ENCODE measurements around the gene EMP1. TPM values are rescaled to one million over a fixed set of nuclear protein-coding genes. Genes with fewer than 3 reads are reported as not detected.

EMP1 gene
- polyA plus RNA-seq, 2 of the 4 experiments (the other 2 are of a cell fraction): 17.3 to 21.2 TPM

DNA sequence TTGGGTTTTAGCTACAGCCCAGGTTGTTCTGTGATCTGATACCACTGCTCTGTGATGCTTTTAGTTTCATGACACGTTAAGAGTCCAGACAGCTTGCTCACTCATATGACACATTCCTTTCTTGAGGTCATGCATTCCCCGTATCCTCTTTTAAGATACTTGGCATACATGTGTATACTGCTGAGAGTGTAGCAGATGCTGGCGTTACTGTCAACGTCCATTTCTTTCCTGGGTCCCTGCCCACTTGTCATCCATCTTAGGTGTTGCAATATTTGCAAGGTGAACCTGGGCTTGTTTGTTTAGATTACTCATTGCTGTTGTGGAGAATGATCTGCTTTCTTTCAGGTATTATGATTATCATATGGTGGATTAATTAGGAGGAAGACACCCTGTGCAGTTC lies 9.1 kb upstream of the EMP1 start:
- DNase-seq (ENCODE audit: low read depth in 1 of 2, low spot score in 1 of 2) (peak; percentile 51 to 65), FAIRE-seq (peak; percentile 13), ATAC-seq (peak; percentile 82 to 85)
- peaks cover 18% of the 10 kb centered on the region for H3K4me1 ChIP-seq
- CTCF ChIA-PET: interaction anchor here (0.6 to 3.2 kb wide), 7 partner anchors 8 to 375 kb away, joined by 3 to 13 read pairs (median 3); no protein-coding TSS in a partner anchor
- POLR2A ChIA-PET: interaction anchor here (1.5 kb wide), 1 partner anchor 9 kb away, joined by 8 read pairs; the partner anchor contains the start of gene EMP1
- TF ChIP-seq FOSL2 (IDR thresholded peaks at IDR 0.05) (0 out of 2 replicates have a peak, but pooled peaks have one; percentile 7), FOSL2 (CRISPR knock-in tag; IDR thresholded peaks at IDR 0.05) (peak; percentile 77), CEBPB (IDR thresholded peaks at IDR 0.05) (peak; percentile 54 to 90; a peak in 3 of 4 replicates), RCOR1 (IDR thresholded peaks at IDR 0.05; ENCODE audit: low read depth, low read length) (no peak), JUNB (IDR thresholded peaks at IDR 0.05) (peak; percentile 41; the same call in 1 of the 2 replicates)
- no peak overlapping the region for H3K4me3 ChIP-seq
- peak overlapping the region; percentile 19 to 33; a peak in 1 of 6 replicates for H3K27ac ChIP-seq
- peak overlapping the region; percentile 34 for H3K4me2 ChIP-seq
- no peaks in the 10 kb centered on the region for H3K9me3 ChIP-seq
- 2% methylated on average over 4 of the region's 4 CpGs for WGBS (ENCODE audit: missing lambda C conversion rate)

DNA sequence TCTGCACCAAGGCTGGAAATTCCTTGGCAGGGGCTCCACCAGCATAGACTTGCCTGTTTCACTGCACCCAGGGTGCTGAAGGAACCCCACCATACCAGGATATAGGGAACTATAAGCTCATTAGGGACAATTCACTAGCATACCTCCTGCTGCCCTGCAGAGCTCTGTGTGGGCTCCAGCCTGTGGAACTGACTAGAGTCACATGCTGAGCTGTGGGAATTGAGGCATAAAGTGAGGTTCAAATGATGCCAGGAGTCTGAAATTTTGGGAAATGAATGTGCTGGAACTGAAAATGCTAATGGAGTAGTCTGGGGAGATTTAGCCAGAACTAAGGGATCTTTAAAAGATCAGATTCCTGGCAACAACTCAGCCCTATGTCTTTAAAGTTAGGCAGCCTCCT lies 7.3 kb upstream of the EMP1 start:
- ChIA-PET POLR2A (no interaction called here), CTCF (interaction anchor here (1.0 to 3.4 kb wide), 2 partner anchors 23 to 66 kb away, joined by 4 to 19 read pairs; no protein-coding TSS in a partner anchor)
- TF ChIP-seq ZFP36 (IDR thresholded peaks at IDR 0.05; ENCODE audit: borderline replicate concordance, partially characterized antibody): no peak
- no peak for TF ChIP-seq RCOR1 (IDR thresholded peaks at IDR 0.05; ENCODE audit: low read depth, low read length)
- no peak for TF ChIP-seq BHLHE40 (IDR thresholded peaks at IDR 0.05; ENCODE audit: low read depth, low read length)
- no peak for TF ChIP-seq RNF2 (IDR thresholded peaks at IDR 0.05; ENCODE audit: borderline replicate concordance, low read depth)
- TF ChIP-seq SMC3 (IDR thresholded peaks at IDR 0.05): no peak
- TF ChIP-seq FOSL2 (IDR thresholded peaks at IDR 0.05): no peak
- no peak for TF ChIP-seq FOSL2 (CRISPR knock-in tag; IDR thresholded peaks at IDR 0.05)
- TF ChIP-seq MAX (IDR thresholded peaks at IDR 0.05): no peak
- DNase-seq (ENCODE audit: low read depth in 1 of 2, low spot score in 1 of 2): no peak
- H3K27ac ChIP-seq: no peak overlapping the region
- ATAC-seq: 0 out of 6 replicates have a peak, but pooled peaks of 1 of the 2 experiments have one; percentile 14
- peaks cover 21% of the 10 kb centered on the region for H3K4me1 ChIP-seq
- no peak for FAIRE-seq
- H3K9me3 ChIP-seq: no peaks in the 10 kb centered on the region
- H3K4me2 ChIP-seq: no peak overlapping the region
- H3K4me3 ChIP-seq: no peak overlapping the region

- Histone ChIP-seq H3K9me3 (no peaks in the 10 kb centered on the region), H3K27ac (no peak overlapping the region), H3K4me2 (no peak overlapping the region), H3K4me3 (no peak overlapping the region), H3K4me1 (peaks cover 31% of the 10 kb centered on the region)
- WGBS (ENCODE audit: missing lambda C conversion rate): 37% methylated on average over 3 of the region's 3 CpGs
- FAIRE-seq: no peak
- ChIA-PET CTCF (interaction anchor here (0.8 to 3.4 kb wide), 4 partner anchors 22 to 275 kb away, joined by 3 to 19 read pairs (median 4); no protein-coding TSS in a partner anchor), POLR2A (no interaction called here)
- TF ChIP-seq HEYL (CRISPR knock-in tag; IDR thresholded peaks at IDR 0.05): no peak
- no peak for TF ChIP-seq MAZ (IDR thresholded peaks at IDR 0.05; ENCODE audit: borderline replicate concordance, low read depth, low read length)
- no peak for TF ChIP-seq NR3C1 (IDR thresholded peaks at IDR 0.05)
- TF ChIP-seq CHD4 (IDR thresholded peaks at IDR 0.05; ENCODE audit: borderline replicate concordance): no peak
- no peak for TF ChIP-seq PHF8 (IDR thresholded peaks at IDR 0.05; ENCODE audit: borderline replicate concordance, low read depth)
- TF ChIP-seq, protein P1, sequence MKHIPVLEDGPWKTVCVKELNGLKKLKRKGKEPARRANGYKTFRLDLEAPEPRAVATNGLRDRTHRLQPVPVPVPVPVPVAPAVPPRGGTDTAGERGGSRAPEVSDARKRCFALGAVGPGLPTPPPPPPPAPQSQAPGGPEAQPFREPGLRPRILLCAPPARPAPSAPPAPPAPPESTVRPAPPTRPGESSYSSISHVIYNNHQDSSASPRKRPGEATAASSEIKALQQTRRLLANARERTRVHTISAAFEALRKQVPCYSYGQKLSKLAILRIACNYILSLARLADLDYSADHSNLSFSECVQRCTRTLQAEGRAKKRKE (CRISPR knock-in tag; IDR thresholded peaks at IDR 0.05; ENCODE audit: low read depth): no peak
- no peak for DNase-seq (ENCODE audit: low read depth in 1 of 2, low spot score in 1 of 2)
- no peak for ATAC-seq
Measured at GRCh38 chr12:13190275-13190674, 6.3 kb upstream of the EMP1 start.

DNA sequence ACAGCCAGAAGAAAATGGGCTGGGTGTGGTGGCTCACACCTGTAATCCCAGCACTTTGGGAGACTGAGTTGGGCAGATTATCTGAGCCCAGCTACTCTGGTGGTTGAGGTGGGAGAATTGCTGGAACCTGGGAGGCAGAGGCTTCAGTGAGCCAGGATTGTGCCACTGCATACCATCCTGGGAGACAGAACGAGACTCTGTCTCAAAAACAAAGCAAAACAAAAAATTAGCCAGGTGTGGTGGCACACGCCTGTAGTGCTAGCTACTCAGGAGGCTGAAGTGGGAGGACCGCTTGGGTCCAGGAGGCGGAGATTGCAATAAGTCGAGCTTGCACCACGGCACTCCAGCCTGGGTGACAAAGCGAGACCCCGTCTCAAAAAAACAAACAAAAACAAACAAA lies 3.8 kb upstream of the EMP1 start:
- WGBS (ENCODE audit: missing lambda C conversion rate): 92% methylated on average over 8 of the region's 8 CpGs
- H3K27ac ChIP-seq: no peak overlapping the region
- POLR2A ChIA-PET: no interaction called here

More for the DNA sequence above, 3.8 kb upstream of the EMP1 start:
- DNase-seq (ENCODE audit: low read depth in 1 of 2, low spot score in 1 of 2) (no peak), FAIRE-seq (no peak), ATAC-seq (no peak)
- CTCF ChIA-PET: interaction anchor here (1.3 to 3.2 kb wide), 3 partner anchors 8 to 169 kb away, joined by 3 to 14 read pairs (median 4); no protein-coding TSS in a partner anchor
- Histone ChIP-seq H3K4me1 (peaks cover 37% of the 10 kb centered on the region), H3K4me2 (no peak overlapping the region), H3K9me3 (no peaks in the 10 kb centered on the region), H3K4me3 (no peak overlapping the region)
- TF ChIP-seq MAX (IDR thresholded peaks at IDR 0.05) (no peak), CBX2 (IDR thresholded peaks at IDR 0.05; ENCODE audit: borderline replicate concordance, low read depth) (no peak), PBX3 (IDR thresholded peaks at IDR 0.05) (no peak), CEBPB (IDR thresholded peaks at IDR 0.05) (no peak), RCOR1 (IDR thresholded peaks at IDR 0.05; ENCODE audit: low read depth, low read length) (no peak), ZFP36 (IDR thresholded peaks at IDR 0.05; ENCODE audit: borderline replicate concordance, partially characterized antibody) (no peak), RAD21 (conservative IDR thresholded peaks at IDR 0.05 in 1 of 2, IDR thresholded peaks at IDR 0.05 in 1 of 2) (no peak), CHD4 (IDR thresholded peaks at IDR 0.05; ENCODE audit: borderline replicate concordance) (no peak), ZSCAN20 (CRISPR knock-in tag; IDR thresholded peaks at IDR 0.05) (no peak), HOXB13 (CRISPR knock-in tag; IDR thresholded peaks at IDR 0.05; ENCODE audit: low read depth) (no peak)
- TF ChIP-seq, protein P2, sequence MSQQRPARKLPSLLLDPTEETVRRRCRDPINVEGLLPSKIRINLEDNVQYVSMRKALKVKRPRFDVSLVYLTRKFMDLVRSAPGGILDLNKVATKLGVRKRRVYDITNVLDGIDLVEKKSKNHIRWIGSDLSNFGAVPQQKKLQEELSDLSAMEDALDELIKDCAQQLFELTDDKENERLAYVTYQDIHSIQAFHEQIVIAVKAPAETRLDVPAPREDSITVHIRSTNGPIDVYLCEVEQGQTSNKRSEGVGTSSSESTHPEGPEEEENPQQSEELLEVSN (IDR thresholded peaks at IDR 0.05; ENCODE audit: borderline replicate concordance, low read depth): no peak
